IPS DF 4.7 (cell line): ENCODE data around the gene ITGA2B.
"Not testable (repeated sequence)": the region's sequence is repeated elsewhere in the genome, so short reads cannot be mapped to it uniquely, and the experiment has no call there.

Experiments
- DNase-seq: peaks from one replicate; pipeline ENCODE4 v3.0.0-alpha.2; 2013; ENCODE audit warnings: low spot score; ENCODE audit errors: extremely low read depth

Gene ITGA2B

GRCh38 chr17:44368391-44369243 lies 20.8 kb downstream of the ITGA2B start:
- not testable (repeated sequence) for DNase-seq

- no peak for DNase-seq
Observed at GRCh38 chr17:44367231-44367979, 22.0 kb downstream of the ITGA2B start.

GRCh38 chr17:44365051-44365450 lies 24.4 kb downstream of the ITGA2B start:
- not testable (repeated sequence) for DNase-seq

- DNase-seq, result no peak
Observed at GRCh38 chr17:44363613-44364159, 25.8 kb downstream of the ITGA2B start, which contains the start of gene FAM171A2. Gene FAM171A2 (minus strand): TSS chr17:44363853. CDS start chr17:44363714, 139 bp downstream.

GRCh38 chr17:44362949-44363612 lies 26.4 kb downstream of the ITGA2B start:
- DNase-seq, result no peak

- DNase-seq, result no peak
Observed at GRCh38 chr17:44362459-44362948, 26.9 kb downstream of the ITGA2B start.

GRCh38 chr17:44361292-44362260 lies 27.9 kb downstream of the ITGA2B start:
- DNase-seq, result no peak

- DNase-seq, result no peak
Observed at GRCh38 chr17:44360826-44361225, 28.6 kb downstream of the ITGA2B start.

- no peak for DNase-seq
Observed at GRCh38 chr17:44360144-44360533, 29.3 kb downstream of the ITGA2B start.

GRCh38 chr17:44359458-44360143 lies 29.8 kb downstream of the ITGA2B start:
- DNase-seq, result no peak

GRCh38 chr17:44359006-44359405 lies 30.4 kb downstream of the ITGA2B start:
- no peak for DNase-seq

GRCh38 chr17:44358066-44358465 lies 31.4 kb downstream of the ITGA2B start:
- DNase-seq, result no peak

- no peak for DNase-seq
Observed at GRCh38 chr17:44356241-44356640, 33.2 kb downstream of the ITGA2B start.

- DNase-seq, result no peak
Observed at GRCh38 chr17:44355642-44356099, 33.8 kb downstream of the ITGA2B start.

- DNase-seq, result no peak
Observed at GRCh38 chr17:44354582-44355561, 34.6 kb downstream of the ITGA2B start.

GRCh38 chr17:44353672-44354331 lies 35.6 kb downstream of the ITGA2B start:
- DNase-seq, result no peak

GRCh38 chr17:44352828-44353671 lies 36.4 kb downstream of the ITGA2B start:
- no peak for DNase-seq
